Measurements from ENCODE around the gene TUBA1A. TPM values are rescaled to one million over a fixed set of nuclear protein-coding genes. Genes with fewer than 3 reads are reported as not detected.
"Not testable (repeated sequence)": the region's sequence is repeated elsewhere in the genome, so short reads cannot be mapped to it uniquely, and the experiment has no call there.

TUBA1A gene
- total and polyA plus RNA-seq, 9 donors: 679 to 946 (median 801) TPM

GRCh38 chr12:49161901-49162300, 27.0 kb downstream of the TUBA1A start:
- not testable (repeated sequence) for H3K27me3 ChIP-seq (ENCODE audit: control insufficient read depth, insufficient read depth, low read length); DNase-seq; H3K27ac ChIP-seq (ENCODE audit: low read length); H3K36me3 ChIP-seq (ENCODE audit: control insufficient read depth, insufficient read depth, low read length); H3K4me3 ChIP-seq (ENCODE audit: low read length); H3K9me3 ChIP-seq (replicated peaks; ENCODE audit: control insufficient read depth, low read depth, low read length); H3K4me1 ChIP-seq (ENCODE audit: control insufficient read depth, insufficient read depth, low read length)
- 80% methylated on average over 1 of the region's 4 CpGs for WGBS (ENCODE audit: insufficient coverage)

GRCh38 chr12:49161092-49161795, 27.6 kb downstream of the TUBA1A start:
- no peaks in the 10 kb centered on the region for H3K4me1 ChIP-seq (ENCODE audit: control insufficient read depth, insufficient read depth, low read length)
- 79% methylated on average over 5 of the region's 6 CpGs for WGBS (ENCODE audit: insufficient coverage)
- no peak for DNase-seq
- no peak overlapping the region for H3K4me3 ChIP-seq (ENCODE audit: low read length)
- no peaks in the 10 kb centered on the region for H3K36me3 ChIP-seq (ENCODE audit: control insufficient read depth, insufficient read depth, low read length)
- no peak overlapping the region for H3K27ac ChIP-seq (ENCODE audit: low read length)
- H3K9me3 ChIP-seq (replicated peaks; ENCODE audit: control insufficient read depth, low read depth, low read length): no peaks in the 10 kb centered on the region
- no peaks in the 10 kb centered on the region for H3K27me3 ChIP-seq (ENCODE audit: control insufficient read depth, insufficient read depth, low read length)

GRCh38 chr12:49160399-49160798, 28.5 kb downstream of the TUBA1A start:
- Histone ChIP-seq H3K4me3 (ENCODE audit: low read length) (no peak overlapping the region), H3K27me3 (ENCODE audit: control insufficient read depth, insufficient read depth, low read length) (no peaks in the 10 kb centered on the region), H3K36me3 (ENCODE audit: control insufficient read depth, insufficient read depth, low read length) (no peaks in the 10 kb centered on the region), H3K4me1 (ENCODE audit: control insufficient read depth, insufficient read depth, low read length) (no peaks in the 10 kb centered on the region), H3K27ac (ENCODE audit: low read length) (no peak overlapping the region), H3K9me3 (replicated peaks; ENCODE audit: control insufficient read depth, low read depth, low read length) (no peaks in the 10 kb centered on the region)
- WGBS (ENCODE audit: insufficient coverage): no CpG with 5 or more reads among the region's 2 CpGs
- no peak for DNase-seq

- DNase-seq: no peak
- Histone ChIP-seq H3K4me1 (ENCODE audit: control insufficient read depth, insufficient read depth, low read length) (no peaks in the 10 kb centered on the region), H3K36me3 (ENCODE audit: control insufficient read depth, insufficient read depth, low read length) (no peaks in the 10 kb centered on the region), H3K9me3 (replicated peaks; ENCODE audit: control insufficient read depth, low read depth, low read length) (no peaks in the 10 kb centered on the region), H3K4me3 (ENCODE audit: low read length) (no peak overlapping the region), H3K27me3 (ENCODE audit: control insufficient read depth, insufficient read depth, low read length) (no peaks in the 10 kb centered on the region), H3K27ac (ENCODE audit: low read length) (no peak overlapping the region)
- WGBS (ENCODE audit: insufficient coverage): no CpG with 5 or more reads among the region's 3 CpGs
Observed at GRCh38 chr12:49154221-49154620, 34.7 kb downstream of the TUBA1A start.

GRCh38 chr12:49147384-49147783, 41.5 kb downstream of the TUBA1A start:
- DNase-seq: no peak
- H3K36me3 ChIP-seq (ENCODE audit: control insufficient read depth, insufficient read depth, low read length): no peaks in the 10 kb centered on the region
- H3K27ac ChIP-seq (ENCODE audit: low read length): no peak overlapping the region
- H3K4me3 ChIP-seq (ENCODE audit: low read length): no peak overlapping the region
- H3K9me3 ChIP-seq (replicated peaks; ENCODE audit: control insufficient read depth, low read depth, low read length): no peaks in the 10 kb centered on the region
- WGBS (ENCODE audit: insufficient coverage): no CpG with 5 or more reads among the region's 2 CpGs
- no peaks in the 10 kb centered on the region for H3K27me3 ChIP-seq (ENCODE audit: control insufficient read depth, insufficient read depth, low read length)
- H3K4me1 ChIP-seq (ENCODE audit: control insufficient read depth, insufficient read depth, low read length): no peaks in the 10 kb centered on the region

GRCh38 chr12:49146406-49146805, 42.5 kb downstream of the TUBA1A start:
- H3K9me3 ChIP-seq (replicated peaks; ENCODE audit: control insufficient read depth, low read depth, low read length): no peaks in the 10 kb centered on the region
- H3K36me3 ChIP-seq (ENCODE audit: control insufficient read depth, insufficient read depth, low read length): no peaks in the 10 kb centered on the region
- no peak overlapping the region for H3K4me3 ChIP-seq (ENCODE audit: low read length)
- WGBS (ENCODE audit: insufficient coverage): 100% methylated on average over 1 of the region's 1 CpG
- H3K27ac ChIP-seq (ENCODE audit: low read length): no peak overlapping the region
- H3K27me3 ChIP-seq (ENCODE audit: control insufficient read depth, insufficient read depth, low read length): no peaks in the 10 kb centered on the region
- no peaks in the 10 kb centered on the region for H3K4me1 ChIP-seq (ENCODE audit: control insufficient read depth, insufficient read depth, low read length)
- DNase-seq: no peak

GRCh38 chr12:49144384-49144783, 44.5 kb downstream of the TUBA1A start:
- no peaks in the 10 kb centered on the region for H3K36me3 ChIP-seq (ENCODE audit: control insufficient read depth, insufficient read depth, low read length)
- no peaks in the 10 kb centered on the region for H3K9me3 ChIP-seq (replicated peaks; ENCODE audit: control insufficient read depth, low read depth, low read length)
- DNase-seq: no peak
- H3K27me3 ChIP-seq (ENCODE audit: control insufficient read depth, insufficient read depth, low read length): no peaks in the 10 kb centered on the region
- no peak overlapping the region for H3K27ac ChIP-seq (ENCODE audit: low read length)
- H3K4me3 ChIP-seq (ENCODE audit: low read length): no peak overlapping the region
- 81% methylated on average over 2 of the region's 2 CpGs for WGBS (ENCODE audit: insufficient coverage)
- H3K4me1 ChIP-seq (ENCODE audit: control insufficient read depth, insufficient read depth, low read length): no peaks in the 10 kb centered on the region

- Histone ChIP-seq H3K27ac (ENCODE audit: low read length) (no peak overlapping the region), H3K9me3 (replicated peaks; ENCODE audit: control insufficient read depth, low read depth, low read length) (no peaks in the 10 kb centered on the region), H3K27me3 (ENCODE audit: control insufficient read depth, insufficient read depth, low read length) (no peaks in the 10 kb centered on the region), H3K36me3 (ENCODE audit: control insufficient read depth, insufficient read depth, low read length) (peaks cover 2% of the 10 kb centered on the region), H3K4me1 (ENCODE audit: control insufficient read depth, insufficient read depth, low read length) (no peaks in the 10 kb centered on the region), H3K4me3 (ENCODE audit: low read length) (no peak overlapping the region)
- no peak for DNase-seq
- no CpG with 5 or more reads among the region's 2 CpGs for WGBS (ENCODE audit: insufficient coverage)
Observed at GRCh38 chr12:49138999-49139398, 49.9 kb downstream of the TUBA1A start.

GRCh38 chr12:49138587-49138986, 50.3 kb downstream of the TUBA1A start:
- Histone ChIP-seq H3K36me3 (ENCODE audit: control insufficient read depth, insufficient read depth, low read length) (peaks cover 2% of the 10 kb centered on the region), H3K4me3 (ENCODE audit: low read length) (no peak overlapping the region), H3K9me3 (replicated peaks; ENCODE audit: control insufficient read depth, low read depth, low read length) (no peaks in the 10 kb centered on the region), H3K4me1 (ENCODE audit: control insufficient read depth, insufficient read depth, low read length) (peaks cover 2% of the 10 kb centered on the region), H3K27me3 (ENCODE audit: control insufficient read depth, insufficient read depth, low read length) (no peaks in the 10 kb centered on the region), H3K27ac (ENCODE audit: low read length) (no peak overlapping the region)
- no peak for DNase-seq
- 100% methylated on average over 1 of the region's 2 CpGs for WGBS (ENCODE audit: insufficient coverage)

- no CpG with 5 or more reads among the region's 1 CpG for WGBS (ENCODE audit: insufficient coverage)
- no peaks in the 10 kb centered on the region for H3K27me3 ChIP-seq (ENCODE audit: control insufficient read depth, insufficient read depth, low read length)
- H3K9me3 ChIP-seq (replicated peaks; ENCODE audit: control insufficient read depth, low read depth, low read length): no peaks in the 10 kb centered on the region
- peaks cover 2% of the 10 kb centered on the region for H3K36me3 ChIP-seq (ENCODE audit: control insufficient read depth, insufficient read depth, low read length)
- H3K27ac ChIP-seq (ENCODE audit: low read length): no peak overlapping the region
- no peak for DNase-seq
- H3K4me3 ChIP-seq (ENCODE audit: low read length): no peak overlapping the region
- H3K4me1 ChIP-seq (ENCODE audit: control insufficient read depth, insufficient read depth, low read length): peaks cover 6% of the 10 kb centered on the region
Observed at GRCh38 chr12:49137476-49137875, 51.4 kb downstream of the TUBA1A start.

- not testable (repeated sequence) for H3K4me3 ChIP-seq (ENCODE audit: low read length); DNase-seq; H3K4me1 ChIP-seq (ENCODE audit: control insufficient read depth, insufficient read depth, low read length); H3K9me3 ChIP-seq (replicated peaks; ENCODE audit: control insufficient read depth, low read depth, low read length); H3K27me3 ChIP-seq (ENCODE audit: control insufficient read depth, insufficient read depth, low read length); H3K36me3 ChIP-seq (ENCODE audit: control insufficient read depth, insufficient read depth, low read length); H3K27ac ChIP-seq (ENCODE audit: low read length)
- WGBS (ENCODE audit: insufficient coverage): no CpG with 5 or more reads among the region's 3 CpGs
Observed at GRCh38 chr12:49136997-49137396, 51.9 kb downstream of the TUBA1A start.
